HG02571 (cell line): ENCODE measurements around the gene NRP2.

ENCODE experiments used
- ATAC-seq: cut with Tn5 transposase; IDR thresholded peaks from one replicate; pipeline ENCODE4 v1.9.1; 2021; ENCODE audit warnings: mild to moderate bottlenecking, moderate library complexity; ENCODE audit not compliant: unreplicated experiment

The NRP2 gene

GRCh38 chr2:205705511-205706349 lies 23.4 kb downstream of the NRP2 start:
- ATAC-seq = no peak

GRCh38 chr2:205706769-205707381 lies 24.6 kb downstream of the NRP2 start:
- peak; percentile 95 for ATAC-seq

- no peak for ATAC-seq
These were observed 25.9 kb downstream of the NRP2 start for GRCh38 chr2:205708231-205708631.

- no peak for ATAC-seq
These were observed 27.0 kb downstream of the NRP2 start for GRCh38 chr2:205709319-205709718.

GRCh38 chr2:205712508-205712907 lies 30.2 kb downstream of the NRP2 start:
- no peak for ATAC-seq

GRCh38 chr2:205713086-205713485 lies 30.8 kb downstream of the NRP2 start:
- no peak for ATAC-seq

GRCh38 chr2:205714058-205714776 lies 31.9 kb downstream of the NRP2 start:
- ATAC-seq = peak; percentile 79

GRCh38 chr2:205714789-205715720 lies 32.8 kb downstream of the NRP2 start:
- no peak for ATAC-seq

- no peak for ATAC-seq
These were observed 33.7 kb downstream of the NRP2 start for GRCh38 chr2:205715831-205716525.

GRCh38 chr2:205717175-205717846 lies 35.0 kb downstream of the NRP2 start:
- no peak for ATAC-seq

GRCh38 chr2:205717999-205718398 lies 35.7 kb downstream of the NRP2 start:
- no peak for ATAC-seq

GRCh38 chr2:205719847-205720246 lies 37.5 kb downstream of the NRP2 start:
- ATAC-seq = no peak

GRCh38 chr2:205720451-205720902 lies 38.2 kb downstream of the NRP2 start:
- ATAC-seq = no peak

GRCh38 chr2:205721057-205721449 lies 38.8 kb downstream of the NRP2 start:
- ATAC-seq = no peak

- ATAC-seq = no peak
These were observed 40.1 kb downstream of the NRP2 start for GRCh38 chr2:205722283-205722918.

- no peak for ATAC-seq
These were observed 40.9 kb downstream of the NRP2 start for GRCh38 chr2:205723179-205723578.

GRCh38 chr2:205725059-205725458 lies 42.8 kb downstream of the NRP2 start:
- ATAC-seq = no peak

GRCh38 chr2:205726506-205726905 lies 44.2 kb downstream of the NRP2 start:
- ATAC-seq = no peak

- no peak for ATAC-seq
These were observed 44.9 kb downstream of the NRP2 start for GRCh38 chr2:205727174-205727573.
